HL-60 (cell line): ENCODE results near the gene MEGF10.

ENCODE experiments used
- CTCF ChIP-seq: IDR thresholded peaks from one replicate; pipeline ENCODE4 v1.5.1; 2011; ENCODE audit warnings: low read length, control low read depth, inconsistent platforms; ENCODE audit not compliant: insufficient read depth
- GABPA ChIP-seq: IDR thresholded peaks from 2 replicates; pipeline ENCODE4 v1.6.1; 2012; ENCODE audit warnings: low read depth
- POLR2AphosphoS5 ChIP-seq: IDR thresholded peaks from 2 replicates; pipeline ENCODE4 v1.6.1; 2012; ENCODE audit warnings: low read depth
- REST ChIP-seq: IDR thresholded peaks from 2 replicates; pipeline ENCODE4 v1.6.1; 2012; ENCODE audit warnings: low read depth; ENCODE audit not compliant: insufficient replicate concordance

- TF ChIP-seq REST (no peak), CTCF (no peak), POLR2AphosphoS5 (no peak), GABPA (no peak)
Measured at GRCh38 chr5:127311349-127311748, 20.8 kb downstream of the MEGF10 start.
